Gastroesophageal sphincter (tissue), 3 donors: Measurements from ENCODE around the gene HMOX1.

Experiments
- CTCF ChIP-seq, 4 experiments: fragments of 200-600 bp in 2 of 4; fragments of 450-650 bp in 2 of 4; sonication (generic) in 1 of 4; IDR thresholded peaks; one replicate each; pipeline ENCODE4 v1.5.1; 2017 to 2019; ENCODE audit warnings: antibody characterized with exemption in 4 of 4, mild to moderate bottlenecking in 2 of 4, moderate library complexity in 2 of 4
- POLR2A ChIP-seq, 2 donors: fragments of 450-650 bp; IDR thresholded peaks; one replicate each; pipeline ENCODE4 v1.6.1; 2017; ENCODE audit warnings: antibody characterized with exemption in 2 of 2, mild to moderate bottlenecking in 2 of 2, moderate library complexity in 1 of 2
- POLR2AphosphoS5 ChIP-seq: sonication (generic); formaldehyde crosslinking; IDR thresholded peaks from one replicate; pipeline ENCODE4 v1.6.1; 2017; ENCODE audit warnings: antibody characterized with exemption

- TF ChIP-seq CTCF (IDR thresholded peaks at IDR 0.05) (no peak), POLR2AphosphoS5 (no peak), POLR2A (IDR thresholded peaks at IDR 0.05) (no peak)
Observed at GRCh38 chr22:35400501-35400790, 19.6 kb downstream of the HMOX1 start.
